ENCODE results near the gene PLXNB3. TPM values are rescaled to one million over a fixed set of nuclear protein-coding genes. Genes with fewer than 3 reads are reported as not detected.
"Not testable (repeated sequence)": the region's sequence is repeated elsewhere in the genome, so short reads cannot be mapped to it uniquely, and the experiment has no call there.

The PLXNB3 gene
- total and polyA plus RNA-seq, 4 experiments from 2014 or later = not detected

GRCh38 chrX:153807976-153808375 lies 43.9 kb downstream of the PLXNB3 start:
- Mint-ChIP-seq H3K27me3 (no peaks in the 10 kb centered on the region), H3K4me3 (no peak overlapping the region), H3K9me3 (peaks cover 0 to 3% (median 0%) of the 10 kb centered on the region in 8 donors), H3K4me1 (peaks cover 0 to 4% (median 2%) of the 10 kb centered on the region in 4 donors), H3K36me3 (peaks cover 0 to 2% of the 10 kb centered on the region in 2 donors), H3K27ac (peak overlapping the region in 1 of 7 donors; percentile 30)
- Histone ChIP-seq H3K36me3 (ENCODE audit: insufficient read depth, low read length) (no peaks in the 10 kb centered on the region), H3K27me3 (ENCODE audit: insufficient read depth, low read length) (no peaks in the 10 kb centered on the region), H3K27ac (ENCODE audit: low read depth, low read length) (no peak overlapping the region), H3K4me1 (ENCODE audit: insufficient read depth, low read length) (no peaks in the 10 kb centered on the region), H3K4me3 (ENCODE audit: low read length in 2 of 2) (no peak overlapping the region), H3K9me3 (ENCODE audit: control insufficient read depth in 1 of 2, low read length in 2 of 2) (no peaks in the 10 kb centered on the region)
- DNase-seq = no peak
- intact Hi-C loops (cut with micrococcal nuclease) = no loop called here
- ChIA-PET CTCF (ENCODE audit: partially characterized antibody) (no interaction called here), POLR2A (ENCODE audit: partially characterized antibody) (no interaction called here)

- H3K27me3 Mint-ChIP-seq = no peaks in the 10 kb centered on the region
- H3K36me3 ChIP-seq (ENCODE audit: insufficient read depth, low read length) = no peaks in the 10 kb centered on the region
- H3K4me3 ChIP-seq (ENCODE audit: low read length in 2 of 2) = no peak overlapping the region
- no peak overlapping the region for H3K27ac Mint-ChIP-seq
- DNase-seq = no peak
- no peaks in the 10 kb centered on the region for H3K27me3 ChIP-seq (ENCODE audit: insufficient read depth, low read length)
- H3K4me1 ChIP-seq (ENCODE audit: insufficient read depth, low read length) = peaks cover 10% of the 10 kb centered on the region
- no peak overlapping the region for H3K4me3 Mint-ChIP-seq
- ChIA-PET CTCF (ENCODE audit: partially characterized antibody) (interaction anchor here (0.5 kb wide), 1 partner anchor 241 kb away, joined by 4 read pairs; no protein-coding TSS in a partner anchor), POLR2A (ENCODE audit: partially characterized antibody) (no interaction called here)
- intact Hi-C loops (cut with micrococcal nuclease) = no loop called here
- peaks cover 13 to 26% (median 21%) of the 10 kb centered on the region in 4 donors for H3K4me1 Mint-ChIP-seq
- H3K9me3 ChIP-seq (ENCODE audit: control insufficient read depth in 1 of 2, low read length in 2 of 2) = no peaks in the 10 kb centered on the region
- peaks cover 0 to 4% (median 0%) of the 10 kb centered on the region in 8 donors for H3K9me3 Mint-ChIP-seq
- no peak overlapping the region for H3K27ac ChIP-seq (ENCODE audit: low read depth, low read length)
- H3K36me3 Mint-ChIP-seq = no peaks in the 10 kb centered on the region
Observed at GRCh38 chrX:153812220-153812619, 48.2 kb downstream of the PLXNB3 start.

- ChIA-PET POLR2A (ENCODE audit: partially characterized antibody) (no interaction called here), CTCF (ENCODE audit: partially characterized antibody) (no interaction called here)
- no peak overlapping the region for H3K27ac Mint-ChIP-seq
- Histone ChIP-seq H3K4me3 (ENCODE audit: low read length in 2 of 2) (no peak overlapping the region), H3K27me3 (ENCODE audit: insufficient read depth, low read length) (no peaks in the 10 kb centered on the region), H3K9me3 (ENCODE audit: control insufficient read depth in 1 of 2, low read length in 2 of 2) (no peaks in the 10 kb centered on the region), H3K36me3 (ENCODE audit: insufficient read depth, low read length) (no peaks in the 10 kb centered on the region), H3K27ac (ENCODE audit: low read depth, low read length) (no peak overlapping the region), H3K4me1 (ENCODE audit: insufficient read depth, low read length) (peaks cover 16% of the 10 kb centered on the region)
- no peak for DNase-seq
- no peaks in the 10 kb centered on the region for H3K27me3 Mint-ChIP-seq
- intact Hi-C loops (cut with micrococcal nuclease) = no loop called here
- H3K36me3 Mint-ChIP-seq = no peaks in the 10 kb centered on the region
- H3K9me3 Mint-ChIP-seq = peaks cover 0 to 4% (median 0%) of the 10 kb centered on the region in 8 donors
- peaks cover 16 to 31% (median 23%) of the 10 kb centered on the region in 4 donors for H3K4me1 Mint-ChIP-seq
- no peak overlapping the region for H3K4me3 Mint-ChIP-seq
Observed at GRCh38 chrX:153813161-153813560, 49.1 kb downstream of the PLXNB3 start.

GRCh38 chrX:153814591-153815315 lies 50.7 kb downstream of the PLXNB3 start:
- no peak for DNase-seq
- peaks cover 0 to 4% (median 0%) of the 10 kb centered on the region in 8 donors for H3K9me3 Mint-ChIP-seq
- peaks cover 17 to 36% (median 26%) of the 10 kb centered on the region in 4 donors for H3K4me1 Mint-ChIP-seq
- no peaks in the 10 kb centered on the region for H3K9me3 ChIP-seq (ENCODE audit: control insufficient read depth in 1 of 2, low read length in 2 of 2)
- ChIA-PET CTCF (ENCODE audit: partially characterized antibody) (interaction anchor here (1.1 kb wide), 1 partner anchor 108 kb away, joined by 3 read pairs; no protein-coding TSS in a partner anchor), POLR2A (ENCODE audit: partially characterized antibody) (no interaction called here)
- H3K27me3 ChIP-seq (ENCODE audit: insufficient read depth, low read length) = no peaks in the 10 kb centered on the region
- peaks cover 27% of the 10 kb centered on the region for H3K4me1 ChIP-seq (ENCODE audit: insufficient read depth, low read length)
- H3K27me3 Mint-ChIP-seq = no peaks in the 10 kb centered on the region
- intact Hi-C loops (cut with micrococcal nuclease) = loop anchor here (5.0 kb wide), 1 partner anchor 88 kb away; the partner anchor contains the start of gene AVPR2
- H3K4me3 ChIP-seq (ENCODE audit: low read length in 2 of 2) = no peak overlapping the region
- H3K27ac ChIP-seq (ENCODE audit: low read depth, low read length) = no peak overlapping the region
- H3K36me3 ChIP-seq (ENCODE audit: insufficient read depth, low read length) = no peaks in the 10 kb centered on the region
- peak overlapping the region in 4 of 7 donors; percentile 19 to 53 (median 32) for H3K27ac Mint-ChIP-seq
- no peaks in the 10 kb centered on the region for H3K36me3 Mint-ChIP-seq
- H3K4me3 Mint-ChIP-seq = peak overlapping the region in 2 of 8 donors; percentile 10 to 54

GRCh38 chrX:153816831-153817690 lies 53.0 kb downstream of the PLXNB3 start:
- no peaks in the 10 kb centered on the region for H3K36me3 ChIP-seq (ENCODE audit: insufficient read depth, low read length)
- H3K4me3 ChIP-seq (ENCODE audit: low read length in 2 of 2) = no peak overlapping the region
- Mint-ChIP-seq H3K4me1 (peaks cover 24 to 57% (median 40%) of the 10 kb centered on the region in 4 donors), H3K27me3 (no peaks in the 10 kb centered on the region), H3K4me3 (peak overlapping the region; percentile 72 to 88 (median 76)), H3K27ac (peak overlapping the region; percentile 48 to 91 (median 77)), H3K36me3 (no peaks in the 10 kb centered on the region), H3K9me3 (peaks cover 0 to 2% (median 0%) of the 10 kb centered on the region in 8 donors)
- CTCF ChIA-PET (ENCODE audit: partially characterized antibody) = interaction anchor here (1.0 kb wide), 1 partner anchor 39 kb away, joined by 3 read pairs; no protein-coding TSS in a partner anchor
- H3K9me3 ChIP-seq (ENCODE audit: control insufficient read depth in 1 of 2, low read length in 2 of 2) = no peaks in the 10 kb centered on the region
- DNase-seq = peak; percentile 44 to 71 (median 49)
- intact Hi-C loops (cut with micrococcal nuclease) = loop anchor here (2.0 to 5.0 kb wide), 2 partner anchors 22 to 85 kb away; partner anchors contain the start of genes AVPR2, IDH3G and SSR4
- peaks cover 48% of the 10 kb centered on the region for H3K4me1 ChIP-seq (ENCODE audit: insufficient read depth, low read length)
- H3K27me3 ChIP-seq (ENCODE audit: insufficient read depth, low read length) = no peaks in the 10 kb centered on the region
- H3K27ac ChIP-seq (ENCODE audit: low read depth, low read length) = no peak overlapping the region
- POLR2A ChIA-PET (ENCODE audit: partially characterized antibody) = interaction anchor here (1.3 to 2.9 kb wide), 2 partner anchors 108 to 110 kb away, joined by 4 to 10 read pairs; partner anchors contain the start of gene ARHGAP4

GRCh38 chrX:153818064-153818463 lies 54.0 kb downstream of the PLXNB3 start:
- H3K4me1 ChIP-seq (ENCODE audit: insufficient read depth, low read length) = peaks cover 56% of the 10 kb centered on the region
- not testable (repeated sequence) for H3K27me3 ChIP-seq (ENCODE audit: insufficient read depth, low read length); H3K4me3 ChIP-seq (ENCODE audit: low read length in 2 of 2); DNase-seq; H3K36me3 ChIP-seq (ENCODE audit: insufficient read depth, low read length); H3K9me3 Mint-ChIP-seq; H3K27ac ChIP-seq (ENCODE audit: low read depth, low read length); H3K27ac Mint-ChIP-seq; H3K27me3 Mint-ChIP-seq; H3K9me3 ChIP-seq (ENCODE audit: control insufficient read depth in 1 of 2, low read length in 2 of 2); H3K36me3 Mint-ChIP-seq
- peak overlapping the region in 4 of 8 donors; percentile 7 to 59 (median 44) for H3K4me3 Mint-ChIP-seq
- intact Hi-C loops (cut with micrococcal nuclease) = loop anchor here (5.0 kb wide), 1 partner anchor 84 kb away; the partner anchor contains the start of gene AVPR2
- ChIA-PET CTCF (ENCODE audit: partially characterized antibody) (interaction anchor here (1.3 kb wide), 1 partner anchor 129 kb away, joined by 3 read pairs; no protein-coding TSS in a partner anchor), POLR2A (ENCODE audit: partially characterized antibody) (interaction anchor here (2.9 kb wide), 1 partner anchor 107 kb away, joined by 10 read pairs; the partner anchor contains the start of gene ARHGAP4)
- H3K4me1 Mint-ChIP-seq = peaks cover 31 to 61% (median 47%) of the 10 kb centered on the region in 4 donors
